ENCODE data around the gene EARS2.
"Not testable (repeated sequence)": the region's sequence is repeated elsewhere in the genome, so short reads cannot be mapped to it uniquely, and the experiment has no call there.

The EARS2 gene

GRCh38 chr16:23515881-23516280 is 41.3 kb downstream of the EARS2 start:
- H3K4me3 ChIP-seq (ENCODE audit: control insufficient read depth, low read depth, low read length): no peak overlapping the region
- DNase-seq (ENCODE audit: low read depth): no peak
- no peak for TF ChIP-seq CTCF (IDR thresholded peaks at IDR 0.05; ENCODE audit: control insufficient read depth, insufficient read depth, low read depth, low read length, missing control alignments)

- no peak for DNase-seq (ENCODE audit: low read depth)
- H3K4me3 ChIP-seq (ENCODE audit: control insufficient read depth, low read depth, low read length): no peak overlapping the region
- TF ChIP-seq CTCF (IDR thresholded peaks at IDR 0.05; ENCODE audit: control insufficient read depth, insufficient read depth, low read depth, low read length, missing control alignments): no peak
Observed at GRCh38 chr16:23514381-23515152, 42.6 kb downstream of the EARS2 start.

- no peak for TF ChIP-seq CTCF (IDR thresholded peaks at IDR 0.05; ENCODE audit: control insufficient read depth, insufficient read depth, low read depth, low read length, missing control alignments)
- no peak for DNase-seq (ENCODE audit: low read depth)
- H3K4me3 ChIP-seq (ENCODE audit: control insufficient read depth, low read depth, low read length): no peak overlapping the region
Observed at GRCh38 chr16:23512168-23512695, 44.9 kb downstream of the EARS2 start.

GRCh38 chr16:23511731-23512130 is 45.4 kb downstream of the EARS2 start:
- no peak for DNase-seq (ENCODE audit: low read depth)
- no peak for TF ChIP-seq CTCF (IDR thresholded peaks at IDR 0.05; ENCODE audit: control insufficient read depth, insufficient read depth, low read depth, low read length, missing control alignments)
- no peak overlapping the region for H3K4me3 ChIP-seq (ENCODE audit: control insufficient read depth, low read depth, low read length)

- H3K4me3 ChIP-seq (ENCODE audit: control insufficient read depth, low read depth, low read length): peak overlapping the region; percentile 65
- DNase-seq (ENCODE audit: low read depth): not testable (repeated sequence)
Observed at GRCh38 chr16:23510915-23511270, 46.3 kb downstream of the EARS2 start.

GRCh38 chr16:23510164-23510914 is 46.8 kb downstream of the EARS2 start, which contains the start of gene GGA2:
TSS of gene GGA2 (minus strand) at chr16:23510494. CDS start at chr16:23510411, 83 bp downstream.
- H3K4me3 ChIP-seq (ENCODE audit: control insufficient read depth, low read depth, low read length): peak within 1 kb of the TSS; percentile 65
- DNase-seq (ENCODE audit: low read depth): peak; percentile 20

More at GRCh38 chr16:23510164-23510914, 46.8 kb downstream of the EARS2 start, which contains the start of gene GGA2:
- no peak for TF ChIP-seq CTCF (IDR thresholded peaks at IDR 0.05; ENCODE audit: control insufficient read depth, insufficient read depth, low read depth, low read length, missing control alignments)

All from AG09309 (cell line).